Putamen (tissue), 1 donor: Measurements from ENCODE around the gene DOK7.

Source experiments
- DNase-seq: peaks from one replicate; pipeline ENCODE4 v3.0.0-alpha.2; 2016; ENCODE audit warnings: low spot score

The DOK7 gene

GRCh38 chr4:3489451-3489962, 26.4 kb downstream of the DOK7 start:
- no peak for DNase-seq

GRCh38 chr4:3491681-3492405, 28.7 kb downstream of the DOK7 start:
- DNase-seq = no peak

GRCh38 chr4:3492741-3493719, 29.9 kb downstream of the DOK7 start:
- DNase-seq = no peak

DNA sequence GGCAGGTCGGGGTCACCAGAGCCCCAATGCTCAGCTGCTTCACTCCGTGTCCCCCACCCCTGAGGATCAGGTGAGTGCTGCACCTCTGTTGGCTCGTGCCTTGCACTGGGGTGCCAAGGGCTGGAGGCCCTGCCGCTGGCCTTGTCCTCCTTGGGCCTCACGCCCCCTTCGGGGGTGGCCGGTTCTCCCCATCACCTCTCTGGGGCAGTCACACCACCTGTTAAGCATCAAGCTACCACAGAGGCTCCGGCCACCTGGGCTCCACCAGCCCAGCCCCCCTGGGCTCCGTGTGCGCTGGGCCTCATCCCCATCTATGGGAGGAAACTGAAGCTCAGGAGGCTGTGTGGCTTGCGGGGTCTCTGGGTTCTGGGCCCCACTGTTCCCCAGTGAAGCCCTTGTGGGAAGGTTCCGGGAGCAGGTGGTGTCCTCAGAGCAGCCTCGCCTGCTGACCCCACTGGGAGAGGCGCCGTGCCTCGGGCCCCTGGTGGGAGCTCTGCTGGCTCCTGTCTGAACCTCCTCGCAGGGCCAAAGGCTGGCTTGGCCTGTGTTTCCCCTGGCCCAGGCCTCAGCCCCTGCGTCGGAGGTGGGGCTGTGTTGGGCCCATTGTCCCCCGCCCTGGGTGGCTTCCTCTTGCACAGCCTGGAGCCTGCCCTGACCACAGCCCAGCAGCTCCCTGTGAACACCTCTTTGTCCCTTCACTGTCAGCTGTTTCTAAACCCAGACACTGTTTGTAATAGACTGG, 30.8 kb downstream of the DOK7 start:
- no peak for DNase-seq

DNA sequence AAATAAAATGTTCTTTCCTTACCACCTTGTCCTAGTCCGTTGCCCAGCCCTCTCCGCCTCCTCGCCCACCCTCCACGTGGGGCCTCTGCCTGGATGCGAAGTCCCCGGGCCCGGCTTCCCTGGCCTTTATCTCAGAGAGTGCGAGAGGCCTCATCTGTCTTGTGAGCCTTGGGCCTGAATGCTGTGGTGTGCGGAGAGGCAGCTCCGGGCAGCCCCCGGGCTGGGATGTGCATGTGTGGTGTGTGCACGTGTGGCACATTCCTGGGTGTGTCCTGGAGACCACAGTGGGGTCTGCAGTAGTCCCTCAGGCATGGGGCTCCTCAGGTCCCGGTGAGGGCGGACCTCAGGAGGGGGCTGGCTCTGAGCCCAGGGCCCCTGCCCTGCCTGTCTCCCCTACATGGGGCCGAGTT, 31.4 kb downstream of the DOK7 start:
- DNase-seq = no peak

DNA sequence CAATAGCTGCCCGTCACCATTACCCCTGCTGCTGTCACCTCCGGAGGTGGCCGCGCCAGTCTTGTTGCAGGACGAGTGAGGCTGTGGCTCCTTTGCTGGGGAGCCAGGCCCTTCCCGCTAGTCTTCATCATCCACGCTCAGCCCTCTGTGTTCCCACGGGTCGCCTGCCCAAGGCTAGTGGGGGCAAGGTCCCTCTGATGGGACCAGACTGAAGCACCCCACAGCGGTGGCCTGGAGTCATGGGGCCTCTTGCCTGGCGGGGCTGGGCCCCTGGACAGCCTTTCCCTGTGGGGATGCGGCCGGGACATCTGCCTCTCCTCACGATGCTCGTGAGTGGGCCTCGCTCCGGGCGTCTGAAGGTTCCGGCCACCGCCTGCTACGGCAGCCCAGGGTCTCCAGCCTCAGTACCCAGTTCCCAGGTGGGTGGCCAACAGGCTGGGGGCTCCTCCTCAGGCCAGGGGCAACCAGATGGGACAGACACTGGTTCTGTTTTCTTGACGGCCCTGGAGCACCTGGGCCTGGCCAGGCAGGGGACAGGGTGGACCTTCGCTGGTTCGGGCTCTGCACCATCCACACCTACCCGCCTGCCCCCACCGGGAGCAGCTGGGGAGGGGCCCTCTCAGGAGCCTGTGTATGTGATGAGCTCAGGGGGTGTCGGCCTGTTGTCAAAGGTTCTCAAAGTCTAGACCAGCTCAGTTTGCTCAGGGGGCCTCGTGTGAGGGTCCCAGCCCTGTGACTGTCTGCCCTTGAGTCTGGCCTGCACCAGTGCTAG, 32.3 kb downstream of the DOK7 start:
- DNase-seq = no peak

- no peak for DNase-seq
These were observed 32.9 kb downstream of the DOK7 start for GRCh38 chr4:3496021-3496420.

GRCh38 chr4:3497095-3497494, 34.0 kb downstream of the DOK7 start:
- DNase-seq = no peak

GRCh38 chr4:3497523-3498389, 34.6 kb downstream of the DOK7 start:
- DNase-seq = no peak

DNA sequence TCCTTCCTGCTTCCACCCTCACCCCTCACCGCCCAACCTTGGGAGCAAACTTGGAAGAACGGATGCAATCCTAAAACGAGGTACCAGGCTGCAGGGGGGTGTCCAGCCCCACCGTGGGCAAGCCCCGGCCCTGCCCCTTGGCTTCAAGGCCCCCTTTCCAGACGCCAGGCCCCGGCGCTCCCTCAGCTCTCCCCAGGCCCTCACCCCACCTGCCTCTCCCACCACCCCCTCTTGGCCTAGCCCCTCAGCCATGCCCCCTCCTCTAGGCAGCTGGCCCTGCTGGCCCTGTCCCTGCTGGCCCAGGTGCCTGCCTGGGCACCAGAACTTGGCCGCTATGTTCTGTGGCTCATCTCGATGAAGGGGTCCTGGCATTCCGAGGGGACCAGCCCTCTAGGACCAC, 35.3 kb downstream of the DOK7 start:
- no peak for DNase-seq

DNA sequence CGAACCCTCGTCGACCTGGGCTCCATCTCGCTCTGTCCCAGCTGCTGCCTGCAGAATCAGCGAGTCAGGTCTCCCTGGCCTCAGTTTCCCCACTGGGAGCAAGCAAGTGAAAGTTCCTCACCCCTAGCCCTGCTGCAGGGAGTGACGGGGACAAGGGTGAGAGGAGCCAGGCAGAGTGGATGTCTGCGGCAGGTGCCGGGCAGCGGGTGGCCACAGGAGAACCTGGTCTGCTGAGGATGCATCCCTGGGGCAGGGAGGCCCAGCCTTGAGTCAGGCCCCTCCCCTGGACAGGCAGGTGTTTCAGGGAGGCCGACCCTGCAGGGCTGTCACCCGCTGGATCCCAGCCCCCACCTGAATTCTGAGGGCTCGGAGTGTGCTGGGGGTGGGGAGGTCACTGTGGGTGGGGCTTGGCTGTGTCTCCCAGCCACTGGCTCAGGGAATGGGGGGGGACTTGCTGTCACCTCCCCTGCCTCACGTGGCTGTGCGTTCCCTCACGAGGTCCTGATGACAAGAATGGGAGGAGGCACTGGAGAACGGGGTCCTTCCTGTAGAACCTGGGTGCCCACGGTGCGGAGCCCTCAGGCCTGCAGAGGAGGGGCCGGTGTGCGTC, 35.9 kb downstream of the DOK7 start:
- DNase-seq = peak; percentile 69

DNA sequence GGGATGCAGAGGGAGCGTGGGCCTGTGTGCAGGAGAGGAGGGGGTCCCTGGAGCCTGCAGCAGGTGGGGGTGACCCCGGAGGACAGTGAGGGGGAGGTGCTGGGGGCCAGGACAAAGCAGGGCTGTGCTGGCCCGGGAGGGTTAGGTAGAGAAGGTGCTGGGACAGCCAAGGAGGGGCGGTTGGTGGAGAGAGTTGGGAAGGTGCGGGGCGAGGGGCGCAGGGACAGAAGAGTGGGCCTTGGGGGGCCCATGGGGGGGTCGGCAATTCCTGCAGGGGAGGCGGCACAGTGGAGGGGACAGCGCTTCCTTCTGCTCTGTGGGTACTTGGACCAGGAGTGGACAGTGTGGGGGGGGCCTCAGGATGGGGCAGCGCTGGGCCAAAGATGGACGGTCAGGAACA, 36.6 kb downstream of the DOK7 start:
- no peak for DNase-seq

DNA sequence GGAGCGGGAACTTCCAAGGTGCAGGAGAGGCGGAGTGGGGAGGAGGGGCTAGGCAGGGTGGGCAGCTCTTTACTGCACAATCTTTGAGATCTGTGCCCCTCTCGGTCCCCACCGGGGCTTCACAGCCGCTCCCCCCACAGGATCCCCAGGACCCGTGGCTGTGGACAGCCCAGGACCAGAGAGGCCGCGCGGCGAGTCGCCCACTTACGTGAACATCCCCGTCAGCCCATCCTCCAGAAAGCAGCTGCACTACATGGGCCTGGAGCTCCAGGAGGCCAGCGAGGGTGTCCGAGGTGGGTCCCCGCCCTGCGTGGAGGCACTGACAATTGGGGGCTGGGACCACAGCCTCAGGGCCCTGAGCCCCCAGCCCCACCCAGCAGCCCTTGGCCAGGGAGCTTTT, 37.0 kb downstream of the DOK7 start:
- DNase-seq = no peak

GRCh38 chr4:3500634-3501101, 37.6 kb downstream of the DOK7 start:
- no peak for DNase-seq

- DNase-seq = no peak
These were observed 38.2 kb downstream of the DOK7 start for GRCh38 chr4:3501126-3501824.

DNA sequence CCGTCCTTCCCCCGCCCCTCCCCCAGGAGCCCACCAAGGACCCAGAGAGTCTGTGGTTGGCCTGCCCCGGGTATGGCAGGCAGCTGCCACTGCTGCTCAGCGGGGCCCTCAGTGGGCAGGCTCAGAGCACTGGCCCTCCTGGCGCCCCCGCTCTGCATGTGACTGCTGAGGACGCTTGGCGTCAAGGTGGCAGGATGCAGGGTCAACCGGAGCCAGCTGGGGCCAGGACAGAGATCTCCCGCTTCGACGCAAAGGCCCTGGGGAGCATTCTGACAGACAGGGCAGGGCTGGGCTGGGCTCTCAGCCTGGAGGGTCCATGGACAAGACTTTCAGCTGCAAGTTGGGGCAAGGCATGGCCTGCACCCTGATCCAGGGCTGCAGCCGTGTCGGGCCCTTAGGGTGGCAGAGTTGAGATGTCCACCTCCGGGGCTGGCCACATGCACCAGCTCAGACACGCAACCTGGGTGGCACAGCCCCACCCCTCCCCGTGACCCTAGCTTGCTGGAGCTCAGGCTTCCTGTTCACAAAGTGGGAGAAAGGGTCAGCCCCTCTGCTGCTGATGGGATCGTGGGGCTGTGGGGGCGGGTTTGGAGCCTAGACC, 38.8 kb downstream of the DOK7 start:
- DNase-seq = no peak

- DNase-seq = no peak
These were observed 40.1 kb downstream of the DOK7 start for GRCh38 chr4:3502941-3503936.

DNA sequence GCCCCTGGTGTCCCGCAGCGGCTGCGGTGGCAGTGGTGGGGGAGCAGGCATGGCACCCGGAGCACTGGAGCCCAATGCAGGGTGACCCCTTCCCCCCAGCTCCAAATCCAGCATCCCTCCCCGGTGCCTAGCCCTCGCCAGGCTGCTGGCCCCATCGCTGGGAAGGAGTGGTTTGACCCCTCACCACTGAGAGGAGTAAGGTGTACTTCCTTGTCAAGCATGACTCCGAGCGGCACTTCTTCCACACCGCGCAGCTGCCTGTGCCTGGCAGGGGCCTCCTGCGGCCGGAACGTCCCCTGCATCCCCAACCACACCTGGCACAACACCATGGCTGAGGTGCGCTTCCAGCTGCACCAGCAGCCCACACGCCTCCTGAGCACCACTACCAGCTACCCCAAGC, 42.1 kb downstream of the DOK7 start:
- no peak for DNase-seq
